SK-N-SH treated with all-trans-retinoic acid at 6 μM for 48 hours (cell line): ENCODE results near the gene TAF12.

ENCODE experiments used
- ATAC-seq: fragments of 200-7000 bp; cut with Tn5 transposase; 3 replicates; pipeline ENCODE4 v1.9.1; 2020; ENCODE audit warnings: mild to moderate bottlenecking, moderate library complexity
- BACH2 ChIP-seq: fragments of 250-450 bp; sonication (Bioruptor Pico); IDR thresholded peaks from 2 replicates; pipeline ENCODE4 v1.9.0; 2021; ENCODE audit warnings: mild to moderate bottlenecking, borderline replicate concordance
- CREB5 ChIP-seq: fragments of 250-450 bp; sonication (Bioruptor Pico); IDR thresholded peaks from 2 replicates; pipeline ENCODE4 v1.5.1; 2020; ENCODE audit warnings: low read depth, mild to moderate bottlenecking, moderate library complexity
- ESRRG ChIP-seq: fragments of 250-450 bp; sonication (Bioruptor Pico); IDR thresholded peaks from 2 replicates; pipeline ENCODE4 v1.6.1; 2021; ENCODE audit warnings: mild to moderate bottlenecking
- GLIS3 ChIP-seq: fragments of 250-450 bp; sonication (Bioruptor Pico); IDR thresholded peaks from 2 replicates; pipeline ENCODE4 v1.5.0; 2020; ENCODE audit warnings: mild to moderate bottlenecking, moderate library complexity
- ISL1 ChIP-seq: fragments of 250-450 bp; sonication (Bioruptor Pico); IDR thresholded peaks from 2 replicates; pipeline ENCODE4 v2.1.2; 2022; ENCODE audit warnings: mild to moderate bottlenecking, moderate library complexity
- OSR1 ChIP-seq: fragments of 250-450 bp; sonication (Bioruptor Pico); IDR thresholded peaks from 2 replicates; pipeline ENCODE4 v1.8.0; 2022; ENCODE audit warnings: moderate library complexity, mild to moderate bottlenecking, inconsistent platforms
- POU6F1 ChIP-seq: fragments of 250-450 bp; sonication (Bioruptor Pico); IDR thresholded peaks from 2 replicates; pipeline ENCODE4 v1.8.0; 2021; ENCODE audit warnings: low read depth, mild to moderate bottlenecking, moderate library complexity, borderline replicate concordance
- RARB ChIP-seq: fragments of 250-450 bp; sonication (Bioruptor Pico); IDR thresholded peaks from 2 replicates; pipeline ENCODE4 v1.8.0; 2021; ENCODE audit warnings: mild to moderate bottlenecking, moderate library complexity
- SNAI2 ChIP-seq: fragments of 250-450 bp; sonication (Bioruptor Pico); IDR thresholded peaks from 2 replicates; pipeline ENCODE4 v1.5.0; 2020; ENCODE audit warnings: mild to moderate bottlenecking, moderate library complexity
- TCF4 ChIP-seq: fragments of 250-450 bp; sonication (Bioruptor Pico); IDR thresholded peaks from 2 replicates; pipeline ENCODE4 v1.8.0; 2021; ENCODE audit warnings: mild to moderate bottlenecking, moderate library complexity, borderline replicate concordance
- TOX ChIP-seq: fragments of 250-450 bp; sonication (Bioruptor Pico); IDR thresholded peaks from 2 replicates; pipeline ENCODE4 v1.8.0; 2021; ENCODE audit warnings: mild to moderate bottlenecking, moderate library complexity, borderline replicate concordance
- ZC3H10 ChIP-seq: fragments of 250-450 bp; sonication (Bioruptor Pico); IDR thresholded peaks from 2 replicates; pipeline ENCODE4 v1.5.1; 2021; ENCODE audit warnings: mild to moderate bottlenecking, moderate library complexity
- ZFP3 ChIP-seq: fragments of 250-450 bp; sonication (Bioruptor Pico); IDR thresholded peaks from 2 replicates; pipeline ENCODE4 v1.5.0; 2020; ENCODE audit warnings: mild to moderate bottlenecking, moderate library complexity
- ZFP30 ChIP-seq: fragments of 450-650 bp; formaldehyde crosslinking; IDR thresholded peaks from 2 replicates; pipeline ENCODE4 v1.5.0; 2022; ENCODE audit warnings: mild to moderate bottlenecking, moderate library complexity
- ZNF565 ChIP-seq: fragments of 450-650 bp; formaldehyde crosslinking; conservative IDR thresholded peaks from 2 replicates; pipeline ENCODE4 v1.5.0; 2020; ENCODE audit warnings: low read depth, mild to moderate bottlenecking, moderate library complexity
- ZNF70 ChIP-seq: fragments of 450-650 bp; formaldehyde crosslinking; IDR thresholded peaks from 2 replicates; pipeline ENCODE4 v1.5.0; 2020; ENCODE audit warnings: mild to moderate bottlenecking, moderate library complexity
- ZNF8 ChIP-seq: fragments of 450-650 bp; formaldehyde crosslinking; IDR thresholded peaks from 2 replicates; pipeline ENCODE4 v1.5.0; 2020; ENCODE audit warnings: mild to moderate bottlenecking, moderate library complexity
- TF ChIP-seq, protein P1 (sequence below): fragments of 250-450 bp; sonication (Bioruptor Pico); IDR thresholded peaks from 2 replicates; pipeline ENCODE4 v1.5.1; 2021; ENCODE audit warnings: mild to moderate bottlenecking, moderate library complexity

Gene TAF12

DNA sequence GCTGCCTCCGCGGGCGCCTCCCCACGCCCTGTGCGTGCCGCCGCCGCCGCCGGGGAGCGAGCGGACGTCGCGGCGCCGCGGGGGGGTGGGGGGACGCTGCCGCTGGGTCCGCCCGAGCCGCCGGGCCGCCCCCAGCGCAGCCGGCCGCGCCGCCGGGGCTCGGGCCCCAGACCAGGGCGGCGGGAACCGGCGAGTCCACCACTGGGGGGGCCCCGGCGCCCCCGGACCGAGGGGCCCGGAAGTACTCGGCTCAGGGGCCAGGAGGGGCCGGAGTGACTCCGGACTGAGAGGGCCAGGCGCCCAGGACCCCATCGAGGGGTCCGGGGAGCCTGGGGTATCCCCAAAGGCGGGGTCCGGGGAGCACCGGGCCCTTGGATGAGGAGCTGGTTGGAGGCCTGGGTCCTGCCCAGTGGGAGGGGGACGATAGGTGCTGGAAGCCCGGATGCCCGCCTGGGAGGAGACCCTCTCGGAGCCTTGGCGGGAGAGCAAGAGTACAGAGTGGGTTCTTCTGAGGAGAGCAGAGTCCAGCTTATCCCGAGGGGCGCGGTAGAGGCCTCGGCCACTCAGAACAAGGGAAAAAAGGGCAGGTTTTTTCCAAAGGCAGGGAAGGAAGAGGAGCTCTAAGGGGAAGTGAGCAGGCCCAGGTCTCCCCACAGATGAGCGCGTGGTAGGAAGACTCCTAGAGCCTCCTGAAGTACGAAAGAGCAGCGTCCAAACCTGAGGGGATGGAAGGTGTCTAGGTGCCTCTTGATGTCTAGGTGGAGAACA lies 26.3 kb upstream of the TAF12 start (continued):
- TF ChIP-seq BACH2 (CRISPR knock-in tag) = no peak
- TF ChIP-seq ZFP30 (CRISPR knock-in tag) = no peak
- no peak for TF ChIP-seq ZNF70 (CRISPR knock-in tag)
- TF ChIP-seq TCF4 (CRISPR knock-in tag) = no peak
- TF ChIP-seq, all 23 proteins: peak for 0

GRCh38 chr1:28668191-28668955 lies 25.5 kb upstream of the TAF12 start, which contains the start of gene GMEB1:
TSS of gene GMEB1 (plus strand) at chr1:28668784. CDS start at chr1:28683613, 14,829 bp downstream.
- TF ChIP-seq ZNF70 (CRISPR knock-in tag) = no peak
- no peak for TF ChIP-seq SNAI2 (CRISPR knock-in tag)
- TF ChIP-seq ZNF8 = no peak
- TF ChIP-seq POU6F1 (CRISPR knock-in tag) = no peak
- no peak for TF ChIP-seq OSR1 (CRISPR knock-in tag)
- TF ChIP-seq ZFP3 (CRISPR knock-in tag) = no peak
- no peak for TF ChIP-seq ZC3H10 (CRISPR knock-in tag)
- TF ChIP-seq ZNF565 (CRISPR knock-in tag) = no peak
- no peak for TF ChIP-seq TOX (CRISPR knock-in tag)
- no peak for TF ChIP-seq ISL1 (CRISPR knock-in tag)
- TF ChIP-seq ESRRG (CRISPR knock-in tag) = no peak
- ATAC-seq = peak; percentile 84

- ATAC-seq = no peak
These were observed 23.9 kb upstream of the TAF12 start for GRCh38 chr1:28666806-28667205.

More at GRCh38 chr1:28666806-28667205, 23.9 kb upstream of the TAF12 start:
- no peak for TF ChIP-seq ESRRG (CRISPR knock-in tag)
- no peak for TF ChIP-seq CREB5 (CRISPR knock-in tag)
- no peak for TF ChIP-seq ZC3H10 (CRISPR knock-in tag)
- TF ChIP-seq, protein P1, sequence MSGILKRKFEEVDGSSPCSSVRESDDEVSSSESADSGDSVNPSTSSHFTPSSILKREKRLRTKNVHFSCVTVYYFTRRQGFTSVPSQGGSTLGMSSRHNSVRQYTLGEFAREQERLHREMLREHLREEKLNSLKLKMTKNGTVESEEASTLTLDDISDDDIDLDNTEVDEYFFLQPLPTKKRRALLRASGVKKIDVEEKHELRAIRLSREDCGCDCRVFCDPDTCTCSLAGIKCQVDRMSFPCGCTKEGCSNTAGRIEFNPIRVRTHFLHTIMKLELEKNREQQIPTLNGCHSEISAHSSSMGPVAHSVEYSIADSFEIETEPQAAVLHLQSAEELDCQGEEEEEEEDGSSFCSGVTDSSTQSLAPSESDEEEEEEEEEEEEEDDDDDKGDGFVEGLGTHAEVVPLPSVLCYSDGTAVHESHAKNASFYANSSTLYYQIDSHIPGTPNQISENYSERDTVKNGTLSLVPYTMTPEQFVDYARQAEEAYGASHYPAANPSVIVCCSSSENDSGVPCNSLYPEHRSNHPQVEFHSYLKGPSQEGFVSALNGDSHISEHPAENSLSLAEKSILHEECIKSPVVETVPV = no peak
- TF ChIP-seq RARB (CRISPR knock-in tag) = no peak
- no peak for TF ChIP-seq ZNF565 (CRISPR knock-in tag)
- TF ChIP-seq POU6F1 (CRISPR knock-in tag) = no peak
- TF ChIP-seq SNAI2 (CRISPR knock-in tag) = no peak
- TF ChIP-seq OSR1 (CRISPR knock-in tag) = no peak
- TF ChIP-seq ZNF70 (CRISPR knock-in tag) = no peak
- TF ChIP-seq GLIS3 = no peak
- TF ChIP-seq, all 23 proteins: peak for 0
